SK-N-SH (cell line): ENCODE results near the gene ADAMTS13. TPM values are rescaled to one million over a fixed set of nuclear protein-coding genes. Genes with fewer than 3 reads are reported as not detected.

Source experiments
- CTCF ChIA-PET: fragments of 300-600, 350-600 bp; formaldehyde crosslinking; extraction: SDS; loops from one replicate; lab custom pipeline; 2021; lab: Yijun Ruan, JAX
- POLR2A ChIA-PET: fragments of 350-600 bp; sonication (Branson Sonifier 250); formaldehyde crosslinking; extraction: SDS; loops from one replicate; lab custom pipeline; 2020; ENCODE audit warnings: antibody characterized with exemption, inconsistent platforms; lab: Yijun Ruan, JAX
- DNase-seq: peaks from one replicate; pipeline ENCODE4 v3.0.0; 2012
- H2AFZ ChIP-seq: fragments of 200-600 bp; sonication (generic); 2 replicates; pipeline ENCODE4 v1.8.1; 2016; ENCODE audit warnings: antibody characterized with exemption, mild to moderate bottlenecking, low read depth
- H3F3A ChIP-seq: fragments of 200-600 bp; sonication (generic); replicated peaks from 2 replicates; pipeline ENCODE3; 2016; ENCODE audit warnings: antibody characterized with exemption, mild to moderate bottlenecking; ENCODE audit not compliant: insufficient read depth
- H3K27ac ChIP-seq, 2 experiments: fragments of 200-500 bp in 1 of 2; fragments of 200-600 bp in 1 of 2; sonication (Bioruptor generic) in 1 of 2; sonication (generic), shearing (Covaris generic) in 1 of 2; 2 replicates each; pipeline versions ENCODE4 v1.5.1 to v1.6.1; 2014 to 2016; ENCODE audit warnings: low read depth in 2 of 2, inconsistent platforms in 1 of 2, low read length in 1 of 2, mild to moderate bottlenecking in 1 of 2, mixed read lengths in 1 of 2
- H3K27me3 ChIP-seq: fragments of 200-600 bp; sonication (generic), shearing (Covaris generic); 2 replicates; pipeline ENCODE4 v1.6.1; 2016; ENCODE audit warnings: mixed run types; ENCODE audit not compliant: insufficient read depth
- H3K36me3 ChIP-seq, 2 experiments: fragments of 200-500 bp in 1 of 2; fragments of 200-600 bp in 1 of 2; sonication (Bioruptor generic) in 1 of 2; sonication (generic) in 1 of 2; replicated peaks in 1 of 2; 2 replicates each; pipeline versions ENCODE3 to v1.5.1; 2014 to 2016; ENCODE audit warnings: low read length in 1 of 2, mild to moderate bottlenecking in 1 of 2; ENCODE audit not compliant: insufficient read depth in 2 of 2, control insufficient read depth in 1 of 2
- H3K4me1 ChIP-seq, 2 experiments: fragments of 200-500 bp in 1 of 2; fragments of 200-600 bp in 1 of 2; sonication (Bioruptor generic) in 1 of 2; sonication (generic), shearing (Covaris generic) in 1 of 2; 2 replicates each; pipeline versions ENCODE4 v1.5.1 to v1.6.1; 2014 to 2016; ENCODE audit warnings: low read depth in 1 of 2, low read length in 1 of 2, mixed run types in 1 of 2; ENCODE audit not compliant: insufficient read depth in 2 of 2, control insufficient read depth in 1 of 2
- H3K4me2 ChIP-seq: fragments of 200-600 bp; sonication (generic), shearing (Covaris generic); 2 replicates; pipeline ENCODE4 v1.6.1; 2017; ENCODE audit warnings: mixed run types
- H3K4me3 ChIP-seq, 2 experiments: fragments of 200-500 bp in 1 of 2; fragments of 200-600 bp in 1 of 2; sonication (Bioruptor generic) in 1 of 2; sonication (generic), shearing (Covaris generic) in 1 of 2; 2 replicates each; pipeline versions ENCODE4 v1.5.1 to v1.8.1; 2014 to 2016; ENCODE audit warnings: low read depth in 2 of 2, inconsistent platforms in 1 of 2, low read length in 1 of 2, mild to moderate bottlenecking in 1 of 2, mixed read lengths in 1 of 2, moderate library complexity in 1 of 2
- H3K79me2 ChIP-seq: fragments of 200-600 bp; sonication (generic); 2 replicates; pipeline ENCODE4 v1.8.1; 2017; ENCODE audit warnings: mild to moderate bottlenecking; ENCODE audit not compliant: insufficient read depth
- H3K9ac ChIP-seq: fragments of 200-600 bp; sonication (generic); 2 replicates; pipeline ENCODE4 v1.6.1; 2017; ENCODE audit warnings: mixed run types
- H3K9me2 ChIP-seq: fragments of 200-600 bp; sonication (generic); 2 replicates; pipeline ENCODE4 v1.6.1; 2017; ENCODE audit warnings: mixed run types
- H3K9me3 ChIP-seq: fragments of 200-600 bp; sonication (generic); 2 replicates; pipeline ENCODE4 v1.6.1; 2017; ENCODE audit warnings: mixed run types, mild to moderate bottlenecking, moderate library complexity
- H4K20me1 ChIP-seq: fragments of 200-600 bp; sonication (generic); 2 replicates; pipeline ENCODE4 v1.6.1; 2017; ENCODE audit warnings: mild to moderate bottlenecking, mixed run types; ENCODE audit not compliant: insufficient read depth
- CHD2 ChIP-seq: fragments of 150-350 bp; IDR thresholded peaks from 2 replicates; pipeline ENCODE4 v1.6.1; 2018; ENCODE audit warnings: low read length; ENCODE audit not compliant: partially characterized antibody
- CTCF ChIP-seq: fragments of 200-600 bp; sonication (generic); IDR thresholded peaks from 2 replicates; pipeline ENCODE4 v1.6.1; 2017; ENCODE audit warnings: antibody characterized with exemption, mild to moderate bottlenecking, moderate library complexity
- ELF1 ChIP-seq: IDR thresholded peaks from 2 replicates; pipeline ENCODE4 v1.4.0; 2012
- EP300 ChIP-seq, 2 experiments: IDR thresholded peaks; 2 replicates each; pipeline versions ENCODE4 v1.4.0 to v1.6.1; 2012; ENCODE audit warnings: borderline replicate concordance in 1 of 2, low read depth in 1 of 2, low read length in 1 of 2
- FOSL2 ChIP-seq: IDR thresholded peaks from 2 replicates; pipeline ENCODE4 v1.4.0; 2012; ENCODE audit warnings: low read depth, mild to moderate bottlenecking, moderate library complexity, borderline replicate concordance
- FOXJ3 ChIP-seq: sonication (generic); formaldehyde crosslinking; IDR thresholded peaks from 2 replicates; pipeline ENCODE4 v1.5.1; 2020; ENCODE audit warnings: mild to moderate bottlenecking, missing genetic modification reagents
- GABPA ChIP-seq: IDR thresholded peaks from 2 replicates; pipeline ENCODE4 v1.4.0; 2012; ENCODE audit warnings: low read depth, mild to moderate bottlenecking
- MAX ChIP-seq: IDR thresholded peaks from 2 replicates; pipeline ENCODE4 v1.4.0; 2012; ENCODE audit warnings: low read depth
- MXI1 ChIP-seq: IDR thresholded peaks from 2 replicates; pipeline ENCODE4 v1.6.1; 2012; ENCODE audit warnings: mild to moderate bottlenecking, low read depth, low read length, improper control_type of control experiment
- RAD21 ChIP-seq: IDR thresholded peaks from 2 replicates; pipeline ENCODE4 v1.6.1; 2012; ENCODE audit warnings: mild to moderate bottlenecking, low read length
- RCOR1 ChIP-seq: fragments of 150-350 bp; IDR thresholded peaks from 2 replicates; pipeline ENCODE4 v1.6.1; 2017; ENCODE audit warnings: antibody characterized with exemption, low read length
- RFX5 ChIP-seq: IDR thresholded peaks from 2 replicates; pipeline ENCODE4 v1.6.1; 2012; ENCODE audit warnings: mild to moderate bottlenecking, improper control_type of control experiment, low read length
- TAF1 ChIP-seq: IDR thresholded peaks from 2 replicates; pipeline ENCODE4 v1.6.1; 2012; ENCODE audit warnings: low read depth, mild to moderate bottlenecking, low read length, moderate library complexity, borderline replicate concordance
- TCF12 ChIP-seq: IDR thresholded peaks from 2 replicates; pipeline ENCODE4 v1.4.0; 2012
- YY1 ChIP-seq: IDR thresholded peaks from 2 replicates; pipeline ENCODE4 v1.4.0; 2012; ENCODE audit warnings: low read depth, mild to moderate bottlenecking
- WGBS: methylation state at CpG from one replicate; pipeline ENCODE4 v1.1.6; 2017; ENCODE audit warnings: low lambda C conversion rate; 5-methylcytosine and 5-hydroxymethylcytosine counted together
- polyA plus RNA-seq, 3 experiments: library from polyadenylated mRNA; depleted of rRNA; stranded (reverse); fragments of >200 nt; gene quantifications; 2 replicates each; pipeline ENCODE4 v1.2.3, GENCODE V29; 2012
- TF ChIP-seq, protein P1 (sequence below): IDR thresholded peaks from 2 replicates; pipeline ENCODE4 v1.4.0; 2012; ENCODE audit warnings: low read depth, borderline replicate concordance
- TF ChIP-seq, protein P2 (sequence below): IDR thresholded peaks from 2 replicates; pipeline ENCODE4 v1.6.1; 2012; ENCODE audit warnings: mild to moderate bottlenecking, low read depth, low read length, moderate library complexity
- TF ChIP-seq, protein P3 (sequence below): fragments of 150-350 bp; IDR thresholded peaks from 2 replicates; pipeline ENCODE4 v1.6.1; 2016; ENCODE audit warnings: mild to moderate bottlenecking, low read depth, low read length

Gene ADAMTS13
- polyA plus RNA-seq, 1 of the 3 experiments (the other 2 are of a cell fraction), result 10.6 TPM

DNA sequence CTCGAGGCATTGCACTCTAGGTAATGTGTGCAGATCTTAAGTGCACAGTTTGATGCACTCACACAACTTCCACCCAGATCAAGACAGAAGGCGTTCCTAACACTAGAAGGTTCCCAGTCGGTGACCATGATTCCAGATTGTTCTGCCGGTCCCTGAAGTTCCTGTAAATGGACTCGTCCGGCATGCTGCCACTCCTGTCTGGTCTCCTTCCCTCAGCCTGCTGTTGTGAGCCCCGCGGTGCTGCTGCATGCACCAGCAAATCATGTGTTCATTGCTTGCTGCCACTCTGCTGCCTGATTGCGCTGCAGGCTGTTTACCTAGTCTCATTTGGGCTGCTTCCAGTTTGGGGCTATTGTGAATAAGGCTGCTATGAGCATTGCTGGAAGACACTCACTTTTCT is 34.5 kb upstream of the ADAMTS13 start:
- WGBS, result 80% methylated on average over 9 of the region's 9 CpGs
- H3K9ac ChIP-seq, result no peak overlapping the region
- H3K4me1 ChIP-seq, result no peaks in the 10 kb centered on the region
- no peaks in the 10 kb centered on the region for H3K79me2 ChIP-seq
- H3K9me3 ChIP-seq, result no peaks in the 10 kb centered on the region
- no peaks in the 10 kb centered on the region for H3K9me2 ChIP-seq
- no peaks in the 10 kb centered on the region for H3F3A ChIP-seq
- H4K20me1 ChIP-seq, result no peaks in the 10 kb centered on the region
- no peak overlapping the region for H3K4me3 ChIP-seq
- ChIA-PET POLR2A (no interaction called here), CTCF (no interaction called here)
- DNase-seq, result no peak
- H2AFZ ChIP-seq, result no peak overlapping the region
- no peak overlapping the region for H3K4me2 ChIP-seq
- no peaks in the 10 kb centered on the region for H3K36me3 ChIP-seq
- H3K27ac ChIP-seq, result no peak overlapping the region
- no peaks in the 10 kb centered on the region for H3K27me3 ChIP-seq
- TF ChIP-seq, protein P1, sequence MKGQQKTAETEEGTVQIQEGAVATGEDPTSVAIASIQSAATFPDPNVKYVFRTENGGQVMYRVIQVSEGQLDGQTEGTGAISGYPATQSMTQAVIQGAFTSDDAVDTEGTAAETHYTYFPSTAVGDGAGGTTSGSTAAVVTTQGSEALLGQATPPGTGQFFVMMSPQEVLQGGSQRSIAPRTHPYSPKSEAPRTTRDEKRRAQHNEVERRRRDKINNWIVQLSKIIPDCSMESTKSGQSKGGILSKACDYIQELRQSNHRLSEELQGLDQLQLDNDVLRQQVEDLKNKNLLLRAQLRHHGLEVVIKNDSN, result no peak
- TF ChIP-seq EP300 (IDR thresholded peaks at IDR 0.05; ENCODE audit: borderline replicate concordance in 1 of 2, low read depth in 1 of 2, low read length in 1 of 2) (no peak), FOSL2 (no peak), RAD21 (no peak), MXI1 (no peak), ELF1 (no peak), RFX5 (no peak), TAF1 (no peak), GABPA (no peak), FOXJ3 (no peak), CTCF (no peak), RCOR1 (no peak), TCF12 (no peak), YY1 (no peak), MAX (no peak), CHD2 (no peak)
- TF ChIP-seq, protein P2, sequence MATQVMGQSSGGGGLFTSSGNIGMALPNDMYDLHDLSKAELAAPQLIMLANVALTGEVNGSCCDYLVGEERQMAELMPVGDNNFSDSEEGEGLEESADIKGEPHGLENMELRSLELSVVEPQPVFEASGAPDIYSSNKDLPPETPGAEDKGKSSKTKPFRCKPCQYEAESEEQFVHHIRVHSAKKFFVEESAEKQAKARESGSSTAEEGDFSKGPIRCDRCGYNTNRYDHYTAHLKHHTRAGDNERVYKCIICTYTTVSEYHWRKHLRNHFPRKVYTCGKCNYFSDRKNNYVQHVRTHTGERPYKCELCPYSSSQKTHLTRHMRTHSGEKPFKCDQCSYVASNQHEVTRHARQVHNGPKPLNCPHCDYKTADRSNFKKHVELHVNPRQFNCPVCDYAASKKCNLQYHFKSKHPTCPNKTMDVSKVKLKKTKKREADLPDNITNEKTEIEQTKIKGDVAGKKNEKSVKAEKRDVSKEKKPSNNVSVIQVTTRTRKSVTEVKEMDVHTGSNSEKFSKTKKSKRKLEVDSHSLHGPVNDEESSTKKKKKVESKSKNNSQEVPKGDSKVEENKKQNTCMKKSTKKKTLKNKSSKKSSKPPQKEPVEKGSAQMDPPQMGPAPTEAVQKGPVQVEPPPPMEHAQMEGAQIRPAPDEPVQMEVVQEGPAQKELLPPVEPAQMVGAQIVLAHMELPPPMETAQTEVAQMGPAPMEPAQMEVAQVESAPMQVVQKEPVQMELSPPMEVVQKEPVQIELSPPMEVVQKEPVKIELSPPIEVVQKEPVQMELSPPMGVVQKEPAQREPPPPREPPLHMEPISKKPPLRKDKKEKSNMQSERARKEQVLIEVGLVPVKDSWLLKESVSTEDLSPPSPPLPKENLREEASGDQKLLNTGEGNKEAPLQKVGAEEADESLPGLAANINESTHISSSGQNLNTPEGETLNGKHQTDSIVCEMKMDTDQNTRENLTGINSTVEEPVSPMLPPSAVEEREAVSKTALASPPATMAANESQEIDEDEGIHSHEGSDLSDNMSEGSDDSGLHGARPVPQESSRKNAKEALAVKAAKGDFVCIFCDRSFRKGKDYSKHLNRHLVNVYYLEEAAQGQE, result no peak
- TF ChIP-seq, protein P3, sequence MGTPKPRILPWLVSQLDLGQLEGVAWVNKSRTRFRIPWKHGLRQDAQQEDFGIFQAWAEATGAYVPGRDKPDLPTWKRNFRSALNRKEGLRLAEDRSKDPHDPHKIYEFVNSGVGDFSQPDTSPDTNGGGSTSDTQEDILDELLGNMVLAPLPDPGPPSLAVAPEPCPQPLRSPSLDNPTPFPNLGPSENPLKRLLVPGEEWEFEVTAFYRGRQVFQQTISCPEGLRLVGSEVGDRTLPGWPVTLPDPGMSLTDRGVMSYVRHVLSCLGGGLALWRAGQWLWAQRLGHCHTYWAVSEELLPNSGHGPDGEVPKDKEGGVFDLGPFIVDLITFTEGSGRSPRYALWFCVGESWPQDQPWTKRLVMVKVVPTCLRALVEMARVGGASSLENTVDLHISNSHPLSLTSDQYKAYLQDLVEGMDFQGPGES, result no peak
- TF ChIP-seq, all 33 proteins: peak for 0
